WTC11 (cell line): ENCODE data around the gene ACBD4.

ENCODE experiments used
- ATF2 ChIP-seq: sonication (generic); formaldehyde crosslinking; IDR thresholded peaks from 2 replicates; pipeline ENCODE4 v1.8.1; 2022; ENCODE audit warnings: low read depth, missing genetic modification reagents, borderline replicate concordance
- CTCF ChIP-seq: fragments of 200-600 bp; IDR thresholded peaks from 2 replicates; pipeline ENCODE4 v1.8.0; 2022; ENCODE audit warnings: antibody characterized with exemption
- E2F4 ChIP-seq: sonication (generic); formaldehyde crosslinking; IDR thresholded peaks from 2 replicates; pipeline ENCODE4 v1.8.1; 2022; ENCODE audit warnings: low read depth, mild to moderate bottlenecking, moderate library complexity, missing genetic modification reagents, borderline replicate concordance
- ERG ChIP-seq: fragments of 250-450 bp; sonication (Bioruptor Pico); IDR thresholded peaks from 2 replicates; pipeline ENCODE4 v1.8.0; 2021; ENCODE audit warnings: mild to moderate bottlenecking
- ESRRA ChIP-seq: sonication (generic); formaldehyde crosslinking; IDR thresholded peaks from 2 replicates; pipeline ENCODE4 v1.8.1; 2022; ENCODE audit warnings: mild to moderate bottlenecking, missing genetic modification reagents, borderline replicate concordance
- FOXJ3 ChIP-seq: sonication (generic); formaldehyde crosslinking; IDR thresholded peaks from 2 replicates; pipeline ENCODE4 v1.9.0; 2021; ENCODE audit warnings: missing genetic modification reagents, mild to moderate bottlenecking, borderline replicate concordance
- FOXP1 ChIP-seq: sonication (generic); formaldehyde crosslinking; IDR thresholded peaks from 2 replicates; pipeline ENCODE4 v1.8.0; 2022; ENCODE audit warnings: missing genetic modification reagents, mild to moderate bottlenecking, moderate library complexity, borderline replicate concordance
- MLX ChIP-seq: sonication (generic); formaldehyde crosslinking; IDR thresholded peaks from 2 replicates; pipeline ENCODE4 v1.8.1; 2023; ENCODE audit warnings: mild to moderate bottlenecking, missing genetic modification reagents, moderate library complexity
- MXD4 ChIP-seq: fragments of 250-450 bp; sonication (Bioruptor Pico); IDR thresholded peaks from 2 replicates; pipeline ENCODE4 v1.8.0; 2021; ENCODE audit warnings: mild to moderate bottlenecking, moderate library complexity, borderline replicate concordance
- PREB ChIP-seq: sonication (generic); formaldehyde crosslinking; IDR thresholded peaks from 2 replicates; pipeline ENCODE4 v1.8.1; 2022; ENCODE audit warnings: mild to moderate bottlenecking, missing genetic modification reagents, moderate library complexity, borderline replicate concordance
- TP53 ChIP-seq: sonication (generic); formaldehyde crosslinking; IDR thresholded peaks from 2 replicates; pipeline ENCODE4 v1.8.1; 2023; ENCODE audit warnings: mild to moderate bottlenecking, missing genetic modification reagents

GRCh38 chr17:45086391-45086790 is 49.1 kb upstream of the ACBD4 start:
- TF ChIP-seq CTCF, result no peak
- no peak for TF ChIP-seq MLX (CRISPR knock-in tag)
- TF ChIP-seq FOXJ3 (CRISPR knock-in tag), result no peak
- no peak for TF ChIP-seq ATF2
- no peak for TF ChIP-seq E2F4 (CRISPR knock-in tag)
- no peak for TF ChIP-seq ESRRA (CRISPR knock-in tag)
- TF ChIP-seq MXD4 (CRISPR knock-in tag), result no peak
- no peak for TF ChIP-seq PREB
- TF ChIP-seq ERG, result no peak
- TF ChIP-seq FOXP1 (CRISPR knock-in tag), result no peak
- no peak for TF ChIP-seq TP53 (CRISPR knock-in tag)
